ENCODE results near the gene FAM111A. TPM values are rescaled to one million over a fixed set of nuclear protein-coding genes. Genes with fewer than 3 reads are reported as not detected.
"Not testable (repeated sequence)": the region's sequence is repeated elsewhere in the genome, so short reads cannot be mapped to it uniquely, and the experiment has no call there.

Gene FAM111A
- total RNA-seq, 1 experiment from 2014 or later, result 20.1 TPM

- no peak overlapping the region for H3K9ac ChIP-seq (ENCODE audit: extremely low read depth, insufficient read length, low read length)
- H2BK12ac ChIP-seq (ENCODE audit: insufficient read length, low read depth, low read length), result no peak overlapping the region
- H3K79me2 ChIP-seq (ENCODE audit: insufficient read depth, low read length), result no peaks in the 10 kb centered on the region
- H3K56ac ChIP-seq (ENCODE audit: insufficient read length, low read depth, low read length), result no peak overlapping the region
- no peaks in the 10 kb centered on the region for H3K27me3 ChIP-seq (ENCODE audit: insufficient read depth, low read length)
- H3K14ac ChIP-seq (ENCODE audit: insufficient read depth, low read length), result no peak overlapping the region
- H2BK20ac ChIP-seq (ENCODE audit: low read depth, low read length, poor library complexity, severe bottlenecking), result no peak overlapping the region
- no peak overlapping the region for H3K18ac ChIP-seq (ENCODE audit: insufficient read length, low read depth, low read length)
- peaks cover 6% of the 10 kb centered on the region; the same call in 1 of the 2 replicates for H3K27me3 Mint-ChIP-seq (ENCODE audit: low read depth)
- H2AFZ ChIP-seq (ENCODE audit: low read length), result no peak overlapping the region
- H4K5ac ChIP-seq (ENCODE audit: insufficient read length, low read depth, low read length), result no peak overlapping the region
- no peak overlapping the region for H2BK15ac ChIP-seq (ENCODE audit: low read depth, low read length)
- no peak overlapping the region for H2BK120ac ChIP-seq (ENCODE audit: low read depth, low read length, poor library complexity, severe bottlenecking)
- H3K79me1 ChIP-seq (ENCODE audit: insufficient read depth, low read depth, low read length, poor library complexity, severe bottlenecking), result no peaks in the 10 kb centered on the region
- peaks cover 4 to 6% of the 10 kb centered on the region in 2 experiments for H3K4me1 Mint-ChIP-seq
- no peak overlapping the region for H3K4me2 ChIP-seq (ENCODE audit: insufficient read depth, insufficient read length, low read length)
- no peak overlapping the region for H3K4ac ChIP-seq (ENCODE audit: low read depth, low read length)
- H4K20me1 ChIP-seq (ENCODE audit: control insufficient read depth, insufficient read depth, insufficient read length), result no peaks in the 10 kb centered on the region
- peak; percentile 99 for TF ChIP-seq CTCF (conservative IDR thresholded peaks at IDR 0.05)
- no peak overlapping the region for H3K23ac ChIP-seq (ENCODE audit: insufficient read length, low read depth, low read length)
- no peak overlapping the region for H3K27ac ChIP-seq (ENCODE audit: insufficient read length, low read depth, low read length)
- peaks cover 34 to 46% (median 36%) of the 10 kb centered on the region in 3 experiments for H3K36me3 Mint-ChIP-seq (ENCODE audit: insufficient read depth in 1 of 3, low read depth in 3 of 3)
- H3K9me3 Mint-ChIP-seq, result peaks cover 30 to 34% of the 10 kb centered on the region in 2 experiments
- H2BK5ac ChIP-seq (ENCODE audit: insufficient read length, low read length), result no peak overlapping the region
- no CpG with 5 or more reads among the region's 20 CpGs for WGBS (ENCODE audit: extremely low coverage, insufficient read length, low lambda C conversion rate)
- DNase-seq, result peak; percentile 86
- H3K23me2 ChIP-seq (ENCODE audit: insufficient read length, low read depth, low read length, poor library complexity, severe bottlenecking), result no peaks in the 10 kb centered on the region
- H3K4me3 Mint-ChIP-seq, result peak overlapping the region; percentile 37 to 47; a peak in 3 of 5 replicates
- H3T11ph ChIP-seq (ENCODE audit: low read length), result no peak overlapping the region
- no peaks in the 10 kb centered on the region for H3K4me1 ChIP-seq (ENCODE audit: insufficient read depth, low read length)
- H2AK5ac ChIP-seq (ENCODE audit: insufficient read length, low read length), result no peak overlapping the region
- H4K8ac ChIP-seq (replicated peaks; ENCODE audit: insufficient read length, low read depth, low read length), result no peak overlapping the region
- peak overlapping the region in 1 of 3 experiments; percentile 92; a peak in 1 of 7 replicates for H3K27ac Mint-ChIP-seq
- H3K9me3 ChIP-seq (ENCODE audit: control insufficient read depth, low read depth, low read length), result peaks cover 25% of the 10 kb centered on the region
- no peak overlapping the region for H4K91ac ChIP-seq (ENCODE audit: insufficient read length, low read depth, low read length)
Measured at GRCh38 chr11:59135648-59136461, 6.8 kb upstream of the FAM111A start.

- H3K23ac ChIP-seq (ENCODE audit: insufficient read length, low read depth, low read length); H2AFZ ChIP-seq (ENCODE audit: low read length); H2AK5ac ChIP-seq (ENCODE audit: insufficient read length, low read length); H3K79me1 ChIP-seq (ENCODE audit: insufficient read depth, low read depth, low read length, poor library complexity, severe bottlenecking); H3K4me1 Mint-ChIP-seq; H3K27me3 ChIP-seq (ENCODE audit: insufficient read depth, low read length); H3K79me2 ChIP-seq (ENCODE audit: insufficient read depth, low read length); H2BK5ac ChIP-seq (ENCODE audit: insufficient read length, low read length); H3K4me1 ChIP-seq (ENCODE audit: insufficient read depth, low read length); H2BK20ac ChIP-seq (ENCODE audit: low read depth, low read length, poor library complexity, severe bottlenecking); H3K23me2 ChIP-seq (ENCODE audit: insufficient read length, low read depth, low read length, poor library complexity, severe bottlenecking); H3K27ac ChIP-seq (ENCODE audit: insufficient read length, low read depth, low read length); H3K4me3 Mint-ChIP-seq; H3K4ac ChIP-seq (ENCODE audit: low read depth, low read length); H3K4me2 ChIP-seq (ENCODE audit: insufficient read depth, insufficient read length, low read length); H2BK12ac ChIP-seq (ENCODE audit: insufficient read length, low read depth, low read length); H3K56ac ChIP-seq (ENCODE audit: insufficient read length, low read depth, low read length); DNase-seq; H4K91ac ChIP-seq (ENCODE audit: insufficient read length, low read depth, low read length); H3K9ac ChIP-seq (ENCODE audit: extremely low read depth, insufficient read length, low read length); H3K18ac ChIP-seq (ENCODE audit: insufficient read length, low read depth, low read length); H2BK15ac ChIP-seq (ENCODE audit: low read depth, low read length); H3K27me3 Mint-ChIP-seq (ENCODE audit: low read depth); H4K5ac ChIP-seq (ENCODE audit: insufficient read length, low read depth, low read length); H4K20me1 ChIP-seq (ENCODE audit: control insufficient read depth, insufficient read depth, insufficient read length); H3K14ac ChIP-seq (ENCODE audit: insufficient read depth, low read length); H2BK120ac ChIP-seq (ENCODE audit: low read depth, low read length, poor library complexity, severe bottlenecking); H3K27ac Mint-ChIP-seq; H3T11ph ChIP-seq (ENCODE audit: low read length); H4K8ac ChIP-seq (replicated peaks; ENCODE audit: insufficient read length, low read depth, low read length): not testable (repeated sequence)
- Mint-ChIP-seq H3K9me3 (peaks cover 23 to 27% of the 10 kb centered on the region in 2 experiments), H3K36me3 (ENCODE audit: insufficient read depth in 1 of 3, low read depth in 3 of 3) (peaks cover 27 to 40% (median 29%) of the 10 kb centered on the region in 3 experiments)
- no CpG with 5 or more reads among the region's 6 CpGs for WGBS (ENCODE audit: extremely low coverage, insufficient read length, low lambda C conversion rate)
- H3K9me3 ChIP-seq (ENCODE audit: control insufficient read depth, low read depth, low read length), result peaks cover 18% of the 10 kb centered on the region
Measured at GRCh38 chr11:59136551-59136950, 6.1 kb upstream of the FAM111A start.
